ENCODE measurements around the gene CCND3.
A peak's percentile ranks its signal among the peaks of the same experiment; 100 is the strongest.

CCND3 gene

DNA sequence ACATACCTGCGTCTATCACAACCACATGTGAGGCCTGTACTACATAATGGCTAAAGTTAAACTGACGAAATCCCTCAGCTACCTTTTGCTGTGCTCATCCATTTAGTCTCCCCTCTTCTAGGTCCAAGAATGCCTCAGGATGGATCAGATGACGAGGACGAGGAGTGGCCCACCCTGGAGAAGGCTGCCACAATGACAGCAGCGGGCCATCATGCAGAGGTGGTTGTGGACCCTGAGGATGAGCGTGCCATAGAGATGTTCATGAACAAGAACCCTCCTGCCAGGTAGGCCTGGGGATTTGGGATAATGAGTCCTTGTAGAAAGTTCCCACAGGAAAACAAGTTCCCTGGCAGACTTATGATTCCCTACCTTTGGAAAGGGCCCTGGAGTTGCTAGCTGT, 14.4 kb downstream of the CCND3 start:
- no peak for DNase-seq

DNA sequence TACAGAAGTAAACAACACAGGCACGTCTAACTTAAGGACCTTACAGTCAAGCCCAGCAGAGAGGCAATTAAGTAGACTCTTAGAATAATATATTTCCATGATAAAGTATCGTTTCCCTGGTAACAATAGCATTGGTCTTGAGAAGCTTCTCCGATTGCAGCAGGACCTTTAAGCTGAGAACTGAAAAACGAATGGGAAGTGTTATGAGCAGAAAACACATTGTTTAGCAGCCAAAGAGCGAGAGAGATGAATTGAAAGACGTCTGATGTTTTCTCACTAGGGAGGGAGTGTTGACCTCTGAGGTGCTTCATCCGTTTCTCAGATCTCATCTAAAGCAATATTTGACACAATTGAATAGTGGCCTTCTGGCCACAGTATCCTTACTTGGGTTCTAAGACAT, 19.5 kb downstream of the CCND3 start:
- DNase-seq = no peak

- no peak for DNase-seq
Observed at GRCh38 chr6:41921712-41921998, 20.0 kb downstream of the CCND3 start.

- peak; percentile 82 to 99 (median 94) for DNase-seq
Observed at GRCh38 chr6:41920921-41921711, 20.5 kb downstream of the CCND3 start, which contains the start of the genes BYSL and MED20. Gene BYSL, plus strand, starts transcription at chr6:41921499. Its CDS starts 64 bp downstream, at chr6:41921563. Gene MED20, minus strand, starts transcription at chr6:41921139. Its CDS starts 121 bp downstream, at chr6:41921018.

DNA sequence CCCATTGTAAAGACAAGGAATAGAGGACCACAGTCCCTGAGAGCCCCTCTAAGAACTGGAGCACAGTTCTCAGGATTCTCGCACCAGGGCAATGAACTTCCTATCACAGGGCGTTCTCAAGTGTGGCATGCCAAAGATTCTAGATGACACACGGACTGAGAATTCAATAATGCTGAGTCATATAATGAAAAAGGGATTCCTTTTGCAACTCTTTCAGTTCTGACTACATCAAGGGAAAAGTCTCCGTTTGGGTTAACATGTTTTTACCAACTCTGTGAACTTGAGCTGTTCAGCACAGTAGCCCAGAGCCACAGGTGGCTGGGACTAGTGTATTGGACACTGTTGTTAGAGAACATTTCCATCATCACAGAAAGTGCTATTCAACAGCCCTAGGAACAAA, 24.1 kb downstream of the CCND3 start:
- DNase-seq = no peak

GRCh38 chr6:41914869-41915530, 26.6 kb downstream of the CCND3 start:
- DNase-seq = no peak

DNA sequence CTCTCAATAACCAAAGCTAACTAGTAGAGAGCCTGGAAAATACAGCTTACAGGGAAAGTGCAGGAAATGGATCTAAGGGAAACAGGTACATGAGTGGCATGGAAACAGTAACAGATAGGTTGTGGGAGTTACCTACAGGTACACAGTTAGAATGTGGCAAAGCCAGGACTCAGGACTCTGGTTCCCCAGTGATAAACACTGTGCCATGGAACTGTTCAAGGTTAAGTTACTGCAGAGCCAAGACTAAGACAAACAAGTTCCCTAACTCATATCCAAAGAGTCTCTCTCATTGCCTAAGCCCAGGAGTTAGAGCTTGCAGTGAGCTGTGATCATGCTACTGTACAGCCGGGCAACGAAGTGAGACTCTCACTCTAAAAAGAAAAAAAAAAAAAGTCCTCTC, 27.3 kb downstream of the CCND3 start:
- DNase-seq = no peak

DNA sequence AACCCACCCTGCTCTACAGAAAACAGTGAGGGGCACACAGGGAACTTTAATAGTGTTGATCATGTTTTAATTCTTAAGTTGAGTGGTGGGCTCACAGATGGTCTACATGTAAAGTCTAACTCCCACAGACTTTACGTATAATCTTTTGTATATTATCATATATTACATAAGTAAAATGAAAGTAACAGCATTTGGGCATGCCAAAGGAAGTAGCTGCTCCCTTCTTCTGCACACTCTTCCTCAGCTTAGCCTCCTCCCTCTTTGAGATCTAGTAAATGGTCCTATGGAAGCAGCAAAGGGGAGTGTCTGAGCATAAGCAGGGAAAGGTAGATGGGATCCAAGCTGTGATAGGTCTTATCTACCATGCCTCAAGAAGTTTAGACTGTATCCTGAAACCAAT, 31.9 kb downstream of the CCND3 start:
- DNase-seq = no peak

- DNase-seq = no peak
Observed at GRCh38 chr6:41901882-41902519, 39.6 kb downstream of the CCND3 start.

GRCh38 chr6:41900861-41901260, 40.7 kb downstream of the CCND3 start:
- DNase-seq = no peak

DNA sequence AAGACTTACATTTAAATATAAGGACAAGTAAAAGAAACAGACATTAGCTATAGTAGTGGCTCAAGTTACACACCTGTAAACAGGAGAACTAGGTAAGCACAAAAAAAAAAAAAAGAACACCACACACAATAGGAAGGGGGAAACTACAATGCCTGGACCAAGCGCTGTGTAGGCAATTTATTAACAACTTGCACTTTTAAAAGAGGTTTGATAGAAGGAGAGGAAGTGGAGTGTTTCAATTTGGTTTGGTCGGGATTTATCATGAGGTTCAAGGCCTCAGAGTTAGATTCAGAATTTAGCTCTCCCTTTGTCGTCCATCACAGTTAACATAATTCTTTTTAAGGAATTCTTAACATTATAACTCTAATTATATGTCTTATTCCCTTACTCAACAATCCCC, 45.3 kb downstream of the CCND3 start:
- no peak for DNase-seq

GRCh38 chr6:41895300-41896233, 46.0 kb downstream of the CCND3 start, which contains the start of gene USP49:
Gene USP49, minus strand, starts transcription at chr6:41895375. Its CDS starts 88,392 bp downstream, at chr6:41806983.
- peak; percentile 40 to 94 (median 81) for DNase-seq

DNA sequence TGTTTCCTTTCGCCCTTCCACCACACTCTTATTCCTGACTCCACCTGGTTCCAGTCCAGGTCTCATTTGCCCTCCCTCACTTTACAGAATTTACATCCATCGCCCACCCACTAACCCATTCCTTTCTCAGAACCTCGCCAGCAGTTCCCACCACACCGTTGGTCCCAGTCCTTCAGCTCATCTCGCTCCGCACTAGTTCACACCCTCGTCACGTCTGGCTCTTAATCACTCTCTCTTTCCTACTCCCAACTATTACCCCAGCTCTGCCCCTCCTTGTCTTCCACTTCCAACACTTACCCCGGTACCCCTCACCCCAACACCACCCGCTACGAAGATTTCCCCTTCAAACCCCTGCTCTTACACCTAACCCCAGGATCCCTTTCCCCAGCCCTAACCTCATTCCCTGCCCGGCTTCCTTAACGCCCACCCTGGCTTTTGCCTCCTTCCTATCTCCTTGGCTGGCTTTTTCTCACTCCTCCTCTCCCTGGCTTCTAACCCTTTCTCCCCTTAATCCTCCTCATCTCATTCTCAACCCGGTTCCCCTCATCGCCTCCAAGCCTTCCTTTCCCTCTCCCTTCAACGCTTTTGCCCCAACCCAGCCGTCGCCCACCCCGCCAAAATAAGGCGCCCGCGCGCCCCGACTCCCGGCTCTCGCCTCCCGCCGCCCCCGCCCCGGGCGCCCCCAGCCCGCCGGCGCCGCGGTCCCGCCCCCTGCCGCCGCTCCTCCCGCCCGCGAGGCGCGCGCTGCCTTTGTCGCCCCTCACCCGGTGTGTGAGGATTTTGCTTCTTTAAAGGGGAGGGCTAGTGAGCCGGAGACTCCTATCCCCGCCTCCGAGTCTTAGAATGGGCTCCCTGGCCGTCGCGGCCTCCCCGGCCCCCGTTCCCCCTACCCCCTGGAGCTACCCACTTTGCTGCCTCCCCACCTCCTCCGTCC, 47.0 kb downstream of the CCND3 start:
- peak in 12 of 56 donors; percentile 5 to 68 (median 30) for DNase-seq

GRCh38 chr6:41892921-41893564, 48.6 kb downstream of the CCND3 start:
- no peak for DNase-seq

- DNase-seq = no peak
Observed at GRCh38 chr6:41887331-41887751, 54.3 kb downstream of the CCND3 start.

DNA sequence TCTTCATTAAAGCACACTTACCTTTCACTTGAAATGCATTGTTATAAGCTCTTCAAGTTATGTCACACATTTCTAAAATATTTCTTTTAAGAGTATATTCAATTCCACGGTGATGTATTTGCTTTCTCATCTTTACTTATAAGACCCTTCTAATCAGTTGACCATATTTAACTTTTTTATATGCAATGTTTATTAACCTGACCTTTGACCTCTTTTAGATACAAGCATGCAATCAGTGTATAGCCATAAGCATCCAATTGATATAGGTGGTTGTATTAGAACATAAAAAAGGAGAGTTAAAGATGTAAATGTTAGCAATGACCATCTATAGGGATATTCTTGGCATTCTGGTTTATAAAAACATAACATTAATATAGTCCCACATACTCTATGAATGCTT, 55.7 kb downstream of the CCND3 start:
- no peak for DNase-seq

DNA sequence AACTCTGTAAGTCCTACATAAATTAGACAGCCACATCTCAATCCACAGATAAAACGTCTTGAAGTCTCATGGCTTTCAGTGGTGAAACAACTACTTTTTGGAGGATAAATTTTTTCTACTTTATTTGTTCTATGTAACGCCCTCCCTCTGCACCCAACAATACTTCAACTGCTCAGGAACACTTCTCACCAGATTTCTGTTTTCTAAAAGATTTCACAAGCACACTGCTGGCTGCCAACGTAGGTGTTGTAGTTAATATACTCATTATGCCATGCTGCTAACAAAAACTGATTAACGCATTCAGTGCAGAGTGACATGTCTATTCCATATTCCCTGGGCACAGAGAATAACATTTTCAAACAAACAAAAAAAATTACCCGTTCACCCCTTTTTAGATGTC, 56.7 kb downstream of the CCND3 start:
- DNase-seq = peak in 1 of 56 donors; percentile 2

Measured in amygdala (tissue), 56 donors.